22Rv1 (cell line): Measurements from ENCODE around the gene CPS1.

Experiments
- CTCF ChIP-seq: fragments of 450-650 bp; IDR thresholded peaks from 2 replicates; pipeline ENCODE4 v1.5.1; 2017; ENCODE audit warnings: mild to moderate bottlenecking
- ZFX ChIP-seq: fragments of 450-650 bp; IDR thresholded peaks from 2 replicates; pipeline ENCODE4 v1.6.1; 2017; ENCODE audit warnings: antibody characterized with exemption, borderline replicate concordance

GRCh38 chr2:210626849-210627248 is 70.5 kb downstream of the CPS1 start:
- no peak for TF ChIP-seq CTCF
- no peak for TF ChIP-seq ZFX
